ENCODE results near the gene ALDOA.

- TF ChIP-seq CTCF (IDR thresholded peaks at IDR 0.05) (no peak), POLR2A (IDR thresholded peaks at IDR 0.05) (no peak)
Observed at GRCh38 chr16:30088832-30089624, 23.5 kb downstream of the ALDOA start.

Measured in thyroid gland (tissue), 4 donors.